HG02642 (cell line): ENCODE results near the gene PSRC1.
A peak's percentile ranks its signal among the peaks of the same experiment; 100 is the strongest.

ENCODE experiments used
- ATAC-seq: cut with Tn5 transposase; IDR thresholded peaks from one replicate; pipeline ENCODE4 v1.9.1; 2021; ENCODE audit warnings: mild to moderate bottlenecking; ENCODE audit not compliant: unreplicated experiment, poor library complexity

PSRC1 gene

DNA sequence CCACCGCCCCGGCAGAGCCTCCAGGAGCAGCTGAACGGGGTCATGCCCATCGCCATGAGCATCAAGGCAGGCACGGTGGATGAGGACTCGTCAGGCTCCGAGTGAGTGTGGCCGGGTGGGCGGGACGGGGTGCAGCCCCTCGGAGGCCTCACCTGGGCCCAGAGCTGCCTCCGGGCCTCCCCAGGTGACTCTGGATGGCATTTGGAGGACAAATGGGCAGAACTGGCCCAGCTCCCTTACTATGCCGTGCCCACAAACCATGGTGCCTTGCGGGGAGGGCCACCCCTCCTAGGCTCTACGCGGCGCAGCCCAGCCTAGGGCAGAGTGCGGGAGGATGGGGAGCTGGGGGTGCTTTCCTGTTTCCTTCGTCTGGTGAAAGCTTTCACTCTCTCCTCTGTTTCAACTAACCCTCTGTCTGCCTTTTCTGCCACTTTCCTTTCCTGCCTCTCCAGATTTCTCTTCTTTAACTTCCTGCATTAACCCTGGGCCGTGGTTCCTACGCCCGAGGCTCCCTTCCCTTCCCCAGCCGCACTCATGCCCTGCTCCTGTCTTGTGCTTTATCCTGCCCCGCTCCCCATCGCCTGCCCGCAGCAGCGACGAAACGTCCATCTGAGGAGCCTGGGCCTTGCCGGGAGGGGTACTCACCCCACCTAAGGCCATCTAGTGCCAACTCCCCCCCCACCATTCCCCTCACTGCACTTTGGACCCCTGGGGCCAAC is 9.2 kb downstream of the PSRC1 start:
- no peak for ATAC-seq

DNA sequence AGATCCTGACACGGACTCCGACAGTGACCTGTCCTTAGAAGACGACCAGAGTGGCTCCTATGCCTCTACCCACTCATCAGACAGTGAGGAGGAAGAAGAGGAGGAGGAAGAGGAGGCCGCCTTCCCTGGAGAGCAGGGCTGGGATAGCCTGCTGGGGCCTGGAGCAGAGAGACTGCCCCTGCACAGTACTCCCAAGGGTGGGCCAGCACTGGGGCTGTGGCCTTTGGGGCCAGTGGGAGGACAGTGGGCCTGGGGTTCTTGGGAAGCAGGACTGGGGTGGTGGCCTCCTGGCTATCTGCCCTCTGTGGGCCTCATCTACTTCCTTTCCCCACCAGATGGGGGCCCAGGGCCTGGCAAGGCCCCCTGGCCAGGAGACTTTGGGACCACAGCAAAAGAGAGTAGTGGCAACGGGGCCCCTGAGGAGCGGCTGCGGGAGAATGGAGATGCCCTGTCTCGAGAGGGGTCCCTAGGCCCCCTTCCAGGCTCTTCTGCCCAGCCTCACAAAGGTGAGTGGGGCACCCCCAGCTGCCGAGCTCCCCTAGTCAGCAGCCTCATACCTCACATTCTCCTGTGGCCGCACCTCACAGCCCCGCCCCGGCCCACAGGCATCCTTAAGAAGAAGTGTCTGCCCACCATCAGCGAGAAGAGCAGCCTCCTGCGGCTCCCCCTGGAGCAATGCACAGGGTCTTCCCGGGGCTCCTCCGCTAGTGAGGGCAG is 10.0 kb downstream of the PSRC1 start:
- ATAC-seq: no peak

DNA sequence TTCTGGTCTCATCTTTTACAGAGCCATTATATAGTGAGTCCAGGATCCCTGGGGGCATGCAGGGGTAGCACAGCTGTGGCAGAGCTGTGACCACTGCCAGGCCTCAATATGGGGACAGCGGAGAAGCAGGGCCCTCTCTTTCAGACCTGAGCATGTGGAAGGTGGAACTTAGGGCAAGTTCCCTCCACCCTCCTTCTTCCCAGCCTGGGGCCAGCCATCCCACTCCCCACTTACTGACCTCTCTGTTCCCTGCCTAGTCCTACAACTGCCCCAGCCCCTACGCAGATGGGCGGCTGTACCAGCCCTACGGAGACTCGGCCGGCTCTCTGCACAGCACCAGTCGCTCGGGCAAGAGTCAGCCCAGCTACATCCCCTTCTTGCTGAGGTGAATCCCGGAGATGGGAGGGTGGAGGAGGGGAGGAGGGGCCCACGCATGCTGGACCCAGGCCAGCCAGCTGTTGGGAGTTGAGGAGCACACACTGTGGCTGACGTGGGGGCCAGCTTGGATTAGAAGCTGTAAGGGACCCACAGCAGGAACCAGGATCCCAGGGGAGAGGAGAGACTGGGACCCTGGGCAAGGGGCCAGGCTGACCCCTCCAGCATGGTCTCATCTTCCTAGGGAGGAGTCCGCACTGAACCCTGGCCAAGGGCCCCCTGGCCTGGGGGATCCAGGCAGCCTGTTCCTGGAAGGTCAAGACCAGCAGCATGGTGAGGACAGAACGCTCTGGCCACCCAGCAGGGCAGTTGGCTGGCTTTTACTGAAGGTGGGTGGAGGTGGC is 10.7 kb downstream of the PSRC1 start:
- no peak for ATAC-seq

DNA sequence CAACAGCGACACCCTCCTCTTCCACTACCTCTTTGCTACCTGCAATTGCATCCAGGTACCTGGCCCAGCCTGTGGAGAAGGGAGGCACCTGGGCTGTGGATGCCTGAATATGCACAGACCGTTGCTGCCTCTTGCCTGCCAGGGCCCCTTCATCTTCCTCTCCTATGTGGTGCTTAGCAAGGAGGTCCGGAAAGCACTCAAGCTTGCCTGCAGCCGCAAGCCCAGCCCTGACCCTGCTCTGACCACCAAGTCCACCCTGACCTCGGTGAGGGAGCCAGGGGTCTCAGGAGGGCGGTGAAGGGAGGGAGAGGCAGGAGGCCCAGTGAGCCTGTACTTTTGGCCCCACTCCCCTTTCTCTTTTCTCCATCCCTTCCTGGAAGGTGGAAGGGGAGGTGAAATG is 11.5 kb downstream of the PSRC1 start:
- no peak for ATAC-seq

DNA sequence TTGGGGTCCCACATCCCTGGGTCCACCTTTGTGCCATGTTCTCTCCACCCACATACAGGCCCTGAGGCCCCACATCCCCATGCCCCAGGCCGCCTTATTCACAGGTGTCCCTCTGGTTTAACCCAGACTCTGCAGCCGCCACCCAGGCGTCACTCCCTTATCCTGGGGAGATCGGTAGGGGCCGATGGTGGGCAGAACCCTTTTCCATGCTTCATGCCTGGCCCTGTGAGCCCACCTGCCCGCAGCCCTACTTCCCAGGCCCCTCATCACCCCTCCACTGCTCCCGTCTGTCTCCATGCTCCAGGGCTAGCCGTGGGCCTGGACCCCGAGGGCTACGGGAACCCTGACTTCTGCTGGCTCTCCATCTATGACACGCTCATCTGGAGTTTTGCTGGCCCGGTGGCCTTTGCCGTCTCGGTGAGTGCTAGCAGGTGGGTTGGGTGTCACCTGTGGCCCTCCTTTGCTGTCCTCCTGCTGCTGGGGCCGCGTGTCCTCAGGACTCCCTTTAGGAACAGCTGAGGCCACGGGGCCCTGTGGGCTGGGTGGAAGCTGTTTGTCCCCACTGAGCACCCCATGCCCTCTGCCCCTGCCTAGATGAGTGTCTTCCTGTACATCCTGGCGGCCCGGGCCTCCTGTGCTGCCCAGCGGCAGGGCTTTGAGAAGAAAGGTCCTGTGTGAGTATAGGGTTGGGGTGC is 12.2 kb downstream of the PSRC1 start:
- ATAC-seq: no peak

DNA sequence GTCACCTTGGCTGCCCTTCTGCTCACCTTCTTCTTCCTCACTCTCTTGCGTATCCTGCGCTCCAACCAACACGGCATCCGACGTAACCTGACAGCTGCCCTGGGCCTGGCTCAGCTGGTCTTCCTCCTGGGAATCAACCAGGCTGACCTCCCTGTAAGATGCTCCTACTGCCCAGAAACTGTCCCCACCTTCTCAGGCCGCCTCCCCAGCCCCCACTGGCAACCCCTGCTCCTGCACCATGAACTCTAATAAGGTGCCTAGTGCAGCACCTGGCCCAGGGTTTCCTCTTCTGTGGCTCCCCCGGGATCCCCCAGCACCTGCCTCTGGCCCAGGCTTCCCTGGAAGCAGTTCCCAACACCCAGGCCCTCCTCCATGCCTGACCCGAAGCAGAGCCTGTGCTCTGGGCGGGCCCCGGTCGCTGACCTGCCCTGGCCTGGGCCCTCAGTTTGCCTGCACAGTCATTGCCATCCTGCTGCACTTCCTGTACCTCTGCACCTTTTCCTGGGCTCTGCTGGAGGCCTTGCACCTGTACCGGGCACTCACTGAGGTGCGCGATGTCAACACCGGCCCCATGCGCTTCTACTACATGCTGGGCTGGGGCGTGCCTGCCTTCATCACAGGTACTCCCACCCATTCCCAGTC is 12.8 kb downstream of the PSRC1 start:
- ATAC-seq: no peak

DNA sequence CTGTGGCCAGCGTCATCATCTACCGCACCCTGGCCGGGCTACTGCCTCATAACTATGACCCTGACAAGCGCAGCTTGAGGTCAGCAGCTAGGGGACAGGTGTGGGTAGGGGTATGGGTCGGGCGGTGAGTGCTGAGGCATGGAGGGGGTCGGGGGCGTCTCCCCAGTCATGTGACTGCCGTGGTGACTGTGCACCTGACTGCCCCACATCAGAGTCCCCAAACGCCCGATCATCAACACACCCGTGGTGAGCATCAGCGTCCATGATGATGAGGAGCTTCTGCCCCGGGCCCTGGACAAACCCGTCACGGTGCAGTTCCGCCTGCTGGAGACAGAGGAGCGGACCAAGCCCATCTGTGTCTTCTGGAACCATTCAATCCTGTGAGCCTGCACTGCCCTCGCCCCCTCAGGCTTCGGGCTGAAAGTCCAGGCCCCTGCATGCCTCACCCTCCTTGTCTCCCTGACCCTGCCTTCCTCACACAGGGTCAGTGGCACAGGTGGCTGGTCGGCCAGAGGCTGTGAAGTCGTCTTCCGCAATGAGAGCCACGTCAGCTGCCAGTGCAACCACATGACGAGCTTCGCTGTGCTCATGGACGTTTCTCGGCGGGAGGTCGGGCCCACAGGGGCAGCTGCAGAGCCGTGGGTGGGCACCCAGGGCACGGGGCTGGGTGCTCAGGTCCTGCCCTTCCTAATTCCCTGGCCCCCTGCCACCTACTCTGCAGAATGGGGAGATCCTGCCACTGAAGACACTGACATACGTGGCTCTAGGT is 13.5 kb downstream of the PSRC1 start:
- ATAC-seq: no peak

DNA sequence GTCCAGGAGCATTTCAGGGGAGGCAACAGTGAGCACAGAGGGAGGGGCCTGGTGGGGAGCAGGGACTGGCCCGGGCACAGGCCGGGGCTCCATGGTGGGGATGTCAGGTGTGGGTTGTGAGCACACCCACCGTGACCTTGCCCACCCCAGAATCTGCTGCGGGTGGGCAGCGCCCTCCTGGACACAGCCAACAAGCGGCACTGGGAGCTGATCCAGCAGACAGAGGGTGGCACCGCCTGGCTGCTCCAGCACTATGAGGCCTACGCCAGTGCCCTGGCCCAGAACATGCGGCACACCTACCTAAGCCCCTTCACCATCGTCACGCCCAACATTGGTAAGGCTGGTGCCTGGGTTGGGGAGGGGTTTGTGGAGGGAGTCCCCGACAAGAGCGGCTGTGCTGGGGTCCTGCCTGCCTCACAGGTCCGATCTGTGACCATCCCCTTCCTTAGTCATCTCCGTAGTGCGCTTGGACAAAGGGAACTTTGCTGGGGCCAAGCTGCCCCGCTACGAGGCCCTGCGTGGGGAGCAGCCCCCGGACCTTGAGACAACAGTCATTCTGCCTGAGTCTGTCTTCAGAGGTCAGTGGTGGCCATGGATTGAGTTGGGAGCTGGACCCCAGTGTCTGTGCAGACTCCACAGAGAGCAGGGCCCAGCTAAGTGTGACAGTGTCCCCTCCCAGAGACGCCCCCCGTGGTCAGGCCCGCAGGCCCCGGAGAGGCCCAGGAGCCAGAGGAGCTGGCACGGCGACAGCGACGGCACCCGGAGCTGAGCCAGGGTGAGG is 14.3 kb downstream of the PSRC1 start:
- ATAC-seq: no peak

DNA sequence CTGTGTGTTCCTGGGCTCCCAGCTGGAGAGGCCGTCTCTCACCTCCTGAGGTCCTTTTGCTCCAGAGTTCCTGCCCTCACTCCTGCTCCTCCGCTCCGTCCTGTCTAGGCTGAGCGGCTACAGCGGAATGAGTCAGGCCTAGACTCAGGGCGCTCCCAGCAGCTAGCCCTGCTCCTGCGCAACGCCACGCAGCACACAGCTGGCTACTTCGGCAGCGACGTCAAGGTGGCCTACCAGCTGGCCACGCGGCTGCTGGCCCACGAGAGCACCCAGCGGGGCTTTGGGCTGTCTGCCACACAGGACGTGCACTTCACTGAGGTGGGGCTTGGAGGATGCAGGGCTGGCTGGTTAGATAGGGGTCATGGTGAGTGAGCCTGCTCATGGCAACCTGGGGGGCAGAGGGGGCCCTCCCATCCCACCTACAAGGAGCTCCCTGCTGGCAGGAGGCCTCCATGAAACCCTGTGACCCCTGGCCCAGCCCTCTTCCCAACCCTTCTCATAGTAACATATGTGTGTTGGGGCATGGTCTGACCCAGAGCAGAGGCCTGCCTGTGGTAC is 15.1 kb downstream of the PSRC1 start:
- no peak for ATAC-seq

DNA sequence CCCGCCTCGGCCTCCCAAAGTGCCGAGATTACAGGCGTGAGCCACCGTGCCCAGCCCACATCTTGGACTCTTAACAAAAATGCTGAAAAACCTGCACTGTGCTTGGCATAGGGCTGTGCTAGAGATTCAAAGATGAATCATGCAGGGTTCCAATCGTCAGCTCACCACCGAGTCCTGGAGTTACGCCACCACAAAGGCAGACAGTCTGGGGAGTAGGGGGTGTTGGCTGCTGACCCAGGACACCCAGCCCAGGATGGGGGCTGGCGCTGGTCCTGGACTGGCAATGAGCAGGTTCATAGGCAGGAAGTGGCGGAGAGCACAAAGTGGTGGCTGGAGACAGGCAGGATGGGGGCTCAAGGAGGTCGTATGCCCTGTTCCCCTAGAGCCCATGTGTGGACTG is 16.0 kb downstream of the PSRC1 start:
- ATAC-seq: no peak

DNA sequence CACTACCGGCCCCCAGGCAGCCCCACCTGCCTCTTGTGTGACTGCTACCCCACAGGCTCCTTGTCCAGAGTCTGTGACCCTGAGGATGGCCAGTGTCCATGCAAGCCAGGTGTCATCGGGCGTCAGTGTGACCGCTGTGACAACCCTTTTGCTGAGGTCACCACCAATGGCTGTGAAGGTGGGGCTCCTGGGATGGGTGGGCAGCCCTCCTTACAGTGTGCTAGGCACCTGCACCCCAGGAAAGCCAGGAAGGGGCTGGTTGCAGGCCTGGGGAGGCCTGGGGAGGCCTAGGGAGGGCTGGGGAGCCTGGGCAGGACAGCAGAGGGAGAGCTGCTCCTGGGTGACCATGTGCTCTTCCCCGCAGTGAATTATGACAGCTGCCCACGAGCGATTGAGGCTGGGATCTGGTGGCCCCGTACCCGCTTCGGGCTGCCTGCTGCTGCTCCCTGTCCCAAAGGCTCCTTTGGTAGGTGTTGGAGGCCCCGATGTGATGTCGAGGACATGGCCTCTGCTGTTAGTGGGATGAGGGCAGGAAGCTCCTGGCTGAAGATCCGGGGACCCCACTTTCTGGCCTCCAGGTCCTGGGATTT is 17.1 kb downstream of the PSRC1 start:
- no peak for ATAC-seq

DNA sequence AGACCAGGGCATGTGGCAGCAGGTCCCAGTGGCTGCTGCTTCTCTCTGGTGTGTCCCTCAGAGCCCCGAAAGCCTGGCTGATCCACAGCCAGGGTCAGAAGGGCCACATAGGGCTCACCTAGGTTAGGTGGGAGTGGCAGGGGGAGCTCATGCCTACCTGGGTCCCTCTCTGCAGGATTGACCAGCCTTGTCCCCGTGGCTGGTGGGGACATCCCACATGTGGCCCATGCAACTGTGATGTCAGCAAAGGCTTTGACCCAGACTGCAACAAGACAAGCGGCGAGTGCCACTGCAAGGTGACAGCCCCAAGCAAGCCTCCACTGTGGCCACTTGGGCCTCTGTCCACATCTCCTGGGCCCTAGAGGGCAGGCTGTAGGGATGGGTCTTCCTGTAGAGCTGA is 17.9 kb downstream of the PSRC1 start:
- no peak for ATAC-seq

DNA sequence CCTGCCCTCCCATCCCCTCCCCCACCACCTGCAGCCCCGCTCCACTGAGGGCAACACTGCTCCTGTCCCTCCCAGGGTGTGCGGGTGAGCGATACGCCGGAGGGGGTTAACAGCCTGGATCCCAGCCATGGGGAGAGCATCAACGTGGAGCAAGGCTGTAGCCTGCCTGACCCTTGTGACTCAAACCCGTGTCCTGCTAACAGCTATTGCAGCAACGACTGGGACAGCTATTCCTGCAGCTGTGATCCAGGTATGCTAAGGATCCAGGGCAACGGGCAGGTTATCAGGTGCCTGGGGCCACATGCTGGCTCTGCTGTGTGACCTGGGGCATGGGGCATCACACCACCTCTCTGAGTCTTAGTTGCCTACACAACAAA is 18.6 kb downstream of the PSRC1 start:
- no peak for ATAC-seq

DNA sequence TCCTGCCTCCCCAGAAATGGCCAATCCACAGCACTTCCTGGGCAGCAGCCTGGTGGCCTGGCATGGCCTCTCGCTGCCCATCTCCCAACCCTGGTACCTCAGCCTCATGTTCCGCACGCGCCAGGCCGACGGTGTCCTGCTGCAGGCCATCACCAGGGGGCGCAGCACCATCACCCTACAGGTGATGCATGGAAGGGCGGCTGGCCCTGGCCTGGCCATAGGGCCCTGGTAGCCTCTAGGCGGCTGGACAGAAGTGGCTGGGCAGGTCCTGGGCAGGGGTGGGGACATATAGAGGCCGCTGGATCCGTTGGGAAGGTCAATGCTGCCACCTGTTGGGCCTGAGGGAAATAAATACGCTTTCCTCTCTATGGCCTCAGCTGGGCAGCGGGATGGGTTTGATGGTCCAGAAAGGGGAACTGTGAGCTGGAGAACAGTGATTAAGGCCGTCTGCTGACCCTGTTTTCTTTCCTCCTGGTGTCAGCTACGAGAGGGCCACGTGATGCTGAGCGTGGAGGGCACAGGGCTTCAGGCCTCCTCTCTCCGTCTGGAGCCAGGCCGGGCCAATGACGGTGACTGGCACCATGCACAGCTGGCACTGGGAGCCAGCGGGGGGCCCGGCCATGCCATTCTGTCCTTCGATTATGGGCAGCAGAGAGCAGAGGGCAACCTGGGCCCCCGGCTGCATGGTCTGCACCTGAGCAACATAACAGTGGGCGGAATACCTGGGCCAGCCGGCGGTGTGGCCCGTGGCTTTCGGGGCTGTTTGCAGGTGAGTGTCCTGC is 19.2 kb downstream of the PSRC1 start:
- ATAC-seq: peak; percentile 56

DNA sequence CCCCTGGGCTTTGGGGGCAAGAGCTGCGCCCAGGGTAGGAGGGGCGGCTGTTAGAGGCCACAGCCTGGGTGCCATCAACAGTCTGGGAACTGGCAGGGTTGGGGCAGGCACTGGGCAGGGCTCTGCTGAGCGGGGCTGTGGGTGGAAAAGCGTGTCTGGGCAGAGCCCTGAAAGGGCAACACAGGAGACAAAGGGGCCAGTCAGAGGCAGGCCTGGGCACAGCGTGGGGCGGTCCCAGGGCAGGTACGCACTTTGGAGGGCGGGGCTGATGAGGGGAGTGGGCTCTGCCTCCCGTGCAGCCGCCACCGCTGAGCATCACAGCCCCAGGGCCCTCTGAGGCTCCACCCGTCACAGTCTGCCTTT is 19.7 kb downstream of the PSRC1 start:
- ATAC-seq: peak; percentile 11

DNA sequence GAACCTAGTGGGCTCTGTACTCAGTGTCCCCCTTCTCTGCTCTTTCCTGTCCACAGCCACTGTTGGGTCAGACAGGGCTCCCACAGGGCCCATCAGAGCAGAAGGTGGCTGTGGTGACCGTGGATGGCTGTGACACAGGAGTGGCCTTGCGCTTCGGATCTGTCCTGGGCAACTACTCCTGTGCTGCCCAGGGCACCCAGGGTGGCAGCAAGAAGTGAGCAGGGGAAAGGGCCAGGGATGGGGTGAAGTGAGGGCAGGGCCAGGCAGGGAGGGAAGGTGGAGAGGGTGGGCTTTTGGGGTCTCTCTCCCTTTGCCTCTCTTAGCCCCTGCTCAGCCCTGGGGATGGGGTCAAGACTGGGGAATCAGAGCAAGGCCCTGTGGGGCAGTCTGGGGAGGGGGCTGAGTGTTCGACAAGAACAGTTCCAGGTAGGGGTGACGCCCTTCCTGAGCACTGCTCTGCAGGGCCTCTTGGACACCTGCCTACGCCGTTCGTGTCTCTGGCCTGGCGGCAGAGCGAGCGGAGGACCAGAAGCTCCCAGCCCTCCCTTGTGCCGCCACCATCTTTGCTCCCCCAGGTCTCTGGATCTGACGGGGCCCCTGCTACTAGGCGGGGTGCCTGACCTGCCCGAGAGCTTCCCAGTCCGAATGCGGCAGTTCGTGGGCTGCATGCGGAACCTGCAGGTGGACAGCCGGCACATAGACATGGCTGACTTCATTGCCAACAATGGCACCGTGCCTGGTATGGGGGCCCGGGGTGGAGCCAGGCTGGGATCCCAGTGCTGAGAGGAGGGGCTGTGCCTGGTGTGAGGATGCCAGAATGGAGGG is 20.5 kb downstream of the PSRC1 start:
- ATAC-seq: no peak

DNA sequence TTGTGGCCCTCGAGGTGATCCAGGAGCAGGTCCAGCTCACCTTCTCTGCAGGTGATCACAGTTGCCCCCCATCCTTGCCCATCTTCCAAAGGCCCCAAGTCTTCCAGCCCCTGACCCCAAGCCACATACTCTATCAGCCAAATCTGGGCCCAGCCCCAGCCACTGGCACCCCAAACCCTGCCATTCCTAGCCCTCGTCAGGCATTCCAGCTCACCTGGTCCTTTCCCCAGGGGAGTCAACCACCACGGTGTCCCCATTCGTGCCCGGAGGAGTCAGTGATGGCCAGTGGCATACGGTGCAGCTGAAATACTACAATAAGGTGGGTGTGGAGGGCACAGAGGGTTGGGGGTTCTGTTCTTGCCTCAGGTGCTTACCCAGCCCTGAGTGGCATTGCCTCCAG is 21.4 kb downstream of the PSRC1 start:
- ATAC-seq: no peak
